NCI-H1092 treated with DMSO at 0.1 percent for 48 hours (cell line): ENCODE measurements around the gene BTBD6.
"Not testable (repeated sequence)": the region's sequence is repeated elsewhere in the genome, so short reads cannot be mapped to it uniquely, and the experiment has no call there.

ENCODE experiments used
- DNase-seq: peaks from one replicate; lab custom pipeline; 2025; lab: John Stamatoyannopoulos, UW

The BTBD6 gene

DNA sequence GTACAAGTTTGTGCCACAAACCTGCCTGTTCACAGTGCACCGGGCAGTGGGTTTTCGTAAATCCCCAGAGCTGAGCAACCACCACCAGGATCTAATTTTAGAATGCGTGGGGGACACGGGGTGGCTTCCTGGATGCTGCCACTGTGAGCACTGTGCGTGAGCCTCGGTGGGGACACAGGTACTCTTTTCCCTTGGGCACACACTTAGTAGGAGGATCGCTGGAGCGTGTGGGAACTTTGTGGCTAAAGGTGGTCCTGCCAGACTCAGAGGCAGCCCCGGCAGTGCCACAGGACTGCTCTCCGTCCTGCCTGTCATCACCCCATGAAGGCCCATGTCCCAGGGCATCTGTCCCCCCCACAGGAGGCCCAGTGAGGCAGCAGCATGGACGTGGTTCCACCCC is 21.1 kb downstream of the BTBD6 start:
- DNase-seq = no peak

DNA sequence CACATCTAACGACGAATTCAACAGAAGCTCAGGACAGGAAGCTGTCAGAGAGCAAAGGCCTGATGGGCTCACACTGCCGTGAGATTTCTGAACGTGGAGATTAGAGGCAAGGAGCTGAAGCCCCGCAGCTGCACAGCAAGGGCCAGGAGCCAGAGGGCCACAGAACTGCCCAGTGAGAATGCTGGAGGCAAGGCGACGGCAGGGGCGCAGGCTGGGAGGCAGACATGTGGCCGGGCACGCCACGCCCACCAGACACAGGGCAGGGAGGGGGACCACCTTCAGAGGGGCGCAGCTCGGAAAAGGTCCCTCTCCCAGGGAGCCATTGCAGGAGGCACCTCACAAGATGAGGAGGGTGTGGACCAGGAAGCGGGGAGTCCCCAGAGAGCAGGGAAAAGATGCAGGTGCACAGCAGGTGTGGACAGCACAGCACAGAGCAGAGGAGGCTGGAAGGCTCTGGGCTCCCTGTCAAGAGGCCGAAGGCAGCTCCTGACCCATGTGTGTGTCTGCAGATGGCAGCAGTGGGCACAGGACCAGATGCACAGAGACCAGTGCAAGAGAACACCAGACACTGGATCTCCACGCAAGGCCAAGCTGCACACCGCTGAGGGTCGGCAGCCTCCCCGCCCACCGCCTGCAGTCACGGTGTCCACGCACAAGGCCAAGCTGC is 23.0 kb downstream of the BTBD6 start:
- no peak for DNase-seq

DNA sequence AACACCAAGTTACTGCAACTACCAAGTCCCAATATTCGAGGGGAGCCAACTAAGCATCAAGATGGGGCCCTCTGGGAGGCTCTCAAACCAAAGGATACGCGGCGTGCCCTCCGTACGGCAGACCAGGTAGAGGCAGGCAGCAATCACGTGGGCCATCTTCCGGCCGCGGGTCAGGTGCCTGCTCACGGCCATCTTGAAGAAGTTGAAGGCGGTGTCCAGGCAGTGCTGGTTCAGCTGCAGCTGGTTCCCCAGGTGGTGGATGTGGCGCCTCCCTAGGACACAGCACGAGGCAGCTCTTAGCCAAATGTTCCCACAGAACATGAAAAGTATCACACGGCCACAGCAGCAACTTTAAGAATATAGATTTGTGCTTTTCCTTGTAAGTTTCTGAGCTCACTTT is 24.3 kb downstream of the BTBD6 start:
- no peak for DNase-seq

DNA sequence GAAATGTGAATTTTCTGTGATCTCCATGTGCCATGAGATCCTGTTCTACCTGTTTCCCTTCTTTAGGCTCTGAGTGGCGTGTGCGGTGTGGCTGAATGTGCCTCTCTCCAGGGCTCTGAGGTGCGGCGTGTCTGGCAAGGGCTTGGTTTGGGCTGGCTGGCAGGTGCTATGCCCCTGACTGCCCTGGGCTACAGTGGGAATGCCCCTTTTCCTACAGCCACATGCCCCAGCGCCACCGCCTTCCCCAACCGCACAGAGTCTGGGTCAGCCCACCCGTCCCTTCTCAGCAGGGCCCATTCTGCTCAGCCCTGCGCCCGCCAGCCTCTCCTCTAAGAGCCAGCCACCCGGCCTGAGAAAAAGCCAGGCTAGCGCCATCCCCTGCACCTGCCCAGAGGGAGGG is 24.7 kb downstream of the BTBD6 start:
- no peak for DNase-seq

DNA sequence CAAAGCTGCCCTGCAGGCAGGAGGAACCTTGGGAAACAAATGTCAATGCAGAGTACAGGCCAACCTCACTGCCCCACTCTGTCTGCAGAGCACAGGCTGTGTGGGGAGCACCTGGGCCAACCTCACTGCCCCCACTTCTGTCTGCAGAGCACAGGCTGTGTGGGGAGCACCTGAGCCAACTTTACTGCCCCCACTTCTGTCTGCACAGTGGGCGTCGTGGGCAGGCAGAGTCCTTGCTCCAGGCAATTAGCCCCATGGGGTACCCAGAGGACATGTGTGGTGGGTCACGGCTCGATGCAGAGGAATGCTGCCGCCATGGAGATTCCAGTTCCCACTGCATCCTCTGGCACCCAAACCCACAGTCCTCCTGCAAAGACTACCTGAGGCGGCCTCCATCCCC is 26.3 kb downstream of the BTBD6 start:
- DNase-seq = no peak

DNA sequence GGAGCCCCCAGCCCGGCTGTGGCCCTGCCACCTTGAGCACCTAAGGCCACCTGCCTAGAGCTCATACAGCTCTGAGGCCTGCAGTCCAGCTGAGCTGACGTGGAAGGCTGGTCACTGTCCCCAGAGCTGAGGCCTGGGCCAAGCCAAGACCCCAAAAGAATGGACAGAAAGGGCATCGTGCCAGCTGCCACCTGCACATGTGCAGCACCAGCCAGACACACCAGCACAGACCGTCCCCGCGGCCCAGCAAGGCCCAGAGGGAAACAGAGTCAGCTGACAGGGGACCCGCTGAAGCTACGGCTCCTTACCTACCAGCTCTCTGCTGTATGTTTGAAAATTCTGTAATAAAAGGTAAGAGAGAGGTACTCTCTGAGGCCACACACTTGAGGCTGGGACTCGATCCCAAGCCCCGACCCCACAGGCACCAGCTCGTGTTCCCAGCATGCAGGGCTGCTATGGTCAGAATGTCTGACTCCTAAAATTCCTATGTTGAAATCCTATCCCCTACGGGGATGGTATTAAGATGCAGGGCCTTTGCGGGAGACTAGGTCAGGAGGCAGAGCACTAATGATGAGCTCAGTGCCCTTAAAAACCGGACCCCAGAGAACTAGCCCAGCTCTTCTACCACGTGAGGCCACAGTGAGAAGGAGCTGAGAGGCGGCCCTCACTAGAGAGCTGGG is 27.1 kb downstream of the BTBD6 start:
- DNase-seq = no peak

DNA sequence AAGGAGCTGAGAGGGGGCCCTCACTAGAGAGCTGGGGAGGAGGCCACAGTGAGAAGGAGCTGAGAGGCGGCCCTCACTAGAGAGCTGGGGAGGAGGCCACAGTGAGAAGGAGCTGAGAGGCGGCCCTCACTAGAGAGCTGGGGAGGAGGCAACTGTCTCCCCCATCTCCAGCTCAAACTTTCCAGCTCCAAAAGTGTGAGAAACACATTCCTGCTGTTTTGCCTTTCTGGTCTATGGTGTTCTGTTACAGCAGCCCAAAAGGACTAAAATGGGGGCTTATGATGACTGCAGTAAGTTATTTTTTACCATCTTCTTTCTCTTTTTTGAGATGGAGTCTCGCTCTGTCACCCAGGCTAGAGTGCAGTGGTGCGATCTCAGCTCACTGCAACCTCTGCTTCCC is 29.1 kb downstream of the BTBD6 start:
- DNase-seq = not testable (repeated sequence)

DNA sequence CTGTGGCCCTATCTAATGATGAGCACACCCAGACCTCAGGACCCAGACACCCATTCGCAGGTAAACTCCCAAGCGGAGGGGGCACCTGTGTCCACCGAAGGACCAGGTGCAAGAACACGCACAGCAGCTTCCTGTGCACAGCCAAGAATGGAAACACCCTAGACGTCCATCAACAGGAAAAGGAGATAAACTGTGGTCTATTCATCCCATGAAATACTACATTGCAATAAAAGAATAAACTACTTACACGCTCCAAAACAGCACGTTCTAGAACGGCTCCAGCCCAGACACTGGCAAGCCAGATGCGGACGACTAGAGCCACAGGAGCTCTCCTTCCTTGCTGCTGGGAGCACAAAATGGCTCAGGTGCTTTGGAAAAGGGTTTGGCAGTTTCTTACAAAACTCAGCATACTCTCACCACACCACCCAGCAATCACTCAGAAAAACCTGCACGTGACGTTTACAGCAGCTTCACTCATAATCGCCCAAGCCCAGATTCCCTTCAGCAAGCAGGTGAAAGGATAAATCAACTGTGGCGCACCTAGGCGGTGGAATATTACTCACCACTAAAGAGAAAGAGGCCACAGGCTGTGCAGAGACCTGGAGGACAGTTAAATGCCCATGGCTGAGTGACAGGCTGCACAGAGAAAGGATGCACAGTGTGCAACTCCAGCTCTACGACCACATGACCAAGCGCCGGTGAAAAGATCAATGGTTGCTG is 31.5 kb downstream of the BTBD6 start:
- no peak for DNase-seq

DNA sequence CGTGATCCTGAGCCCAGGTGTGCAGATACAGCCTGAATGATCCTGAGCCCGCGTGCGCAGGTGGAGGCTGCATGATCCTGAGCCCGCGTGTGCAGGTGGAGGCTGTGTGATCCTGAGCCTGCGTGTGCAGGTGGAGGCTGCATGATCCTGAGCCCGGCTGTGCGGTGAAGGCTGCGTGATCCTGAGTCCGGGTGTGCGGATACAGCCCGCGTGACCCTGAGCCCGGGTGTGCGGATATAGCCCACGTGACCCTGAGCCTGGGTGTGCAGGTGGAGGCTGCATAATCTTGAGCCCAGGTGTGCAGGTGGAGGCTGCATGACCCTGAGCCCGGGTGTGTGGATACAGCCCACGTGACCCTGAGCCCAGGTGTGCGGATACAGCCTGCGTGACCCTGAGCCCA is 32.2 kb downstream of the BTBD6 start:
- no peak for DNase-seq

DNA sequence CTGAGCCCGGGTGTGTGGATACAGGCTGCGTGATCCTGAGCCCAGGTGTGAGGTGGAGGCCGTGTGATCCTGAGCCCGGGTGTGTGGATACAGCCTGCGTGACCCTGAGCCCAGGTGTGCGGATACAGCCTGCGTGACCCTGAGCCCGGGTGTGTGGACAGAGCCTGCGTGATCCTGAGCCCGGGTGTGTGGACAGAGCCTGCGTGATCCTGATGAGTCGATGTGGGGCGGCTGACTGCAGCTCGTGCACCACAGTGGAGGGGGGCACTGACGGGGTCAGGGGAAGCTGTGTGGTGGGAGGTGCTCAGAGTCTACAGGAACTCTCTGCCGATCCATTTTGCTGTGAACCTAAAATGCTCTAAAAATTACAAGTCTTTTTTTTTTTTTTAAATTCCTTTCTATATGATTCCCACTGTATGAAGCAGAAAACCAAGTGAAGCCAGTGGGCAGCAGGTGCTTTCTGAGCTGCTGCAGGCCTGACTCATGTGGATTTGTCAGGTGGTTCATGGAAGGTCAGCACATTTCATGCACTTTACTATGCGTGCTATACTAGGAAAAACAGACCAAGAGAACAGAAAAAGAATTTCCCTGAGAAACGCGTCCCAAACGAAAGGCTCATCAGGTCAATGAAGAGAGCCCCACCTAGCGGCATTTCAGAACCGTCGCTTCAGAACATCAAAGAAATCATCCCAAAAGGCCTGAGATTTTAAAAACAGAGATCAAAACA is 33.2 kb downstream of the BTBD6 start:
- DNase-seq = no peak

DNA sequence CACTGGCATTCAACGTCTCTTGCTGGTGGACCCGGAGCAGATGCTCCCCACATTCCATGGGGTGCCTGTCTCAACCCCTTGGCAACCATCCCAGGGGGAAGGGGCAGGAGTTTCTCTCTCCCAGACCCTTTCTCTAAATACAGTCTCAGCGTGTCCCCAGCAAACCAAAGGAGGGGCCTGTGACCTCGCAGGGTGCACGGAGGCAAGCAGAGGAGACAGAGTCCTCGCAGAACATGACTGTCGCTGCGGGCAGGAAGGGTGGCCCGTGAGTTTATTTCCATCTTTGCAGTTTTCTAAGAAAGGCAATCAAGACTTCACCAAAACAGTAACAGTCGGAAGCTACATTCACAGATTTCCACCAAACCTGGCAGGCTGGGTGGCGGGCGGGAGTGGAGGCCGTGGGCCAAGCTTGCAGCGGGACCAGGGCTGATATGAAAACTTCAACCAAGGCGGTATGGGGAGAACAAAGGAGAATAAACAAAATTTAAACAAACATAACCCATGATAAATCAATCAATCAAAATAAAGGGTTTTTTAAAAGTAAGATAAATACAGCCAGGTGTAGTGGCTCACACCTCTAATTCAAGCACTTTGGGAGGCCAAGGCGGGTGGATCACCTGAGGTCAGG is 33.9 kb downstream of the BTBD6 start:
- no peak for DNase-seq

DNA sequence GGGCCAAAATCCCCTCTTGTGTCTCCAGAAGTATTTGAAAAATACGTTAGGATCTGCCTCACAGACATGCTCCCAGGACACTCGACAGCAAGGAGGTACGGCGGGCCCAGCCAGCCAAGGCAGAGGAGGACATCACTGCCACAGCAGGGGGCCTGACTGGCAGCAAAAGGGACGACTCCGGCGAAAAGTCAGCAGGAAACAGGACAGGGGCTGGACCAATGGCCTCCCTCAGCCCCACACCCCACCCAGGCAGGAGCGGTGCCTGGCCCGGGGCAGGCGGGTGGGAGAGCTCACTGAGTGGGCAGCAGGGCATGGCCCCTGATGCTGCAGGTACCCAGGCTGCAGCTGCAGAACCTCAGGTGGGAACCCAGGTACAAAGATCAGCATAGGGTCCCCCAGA is 34.7 kb downstream of the BTBD6 start:
- DNase-seq = no peak

DNA sequence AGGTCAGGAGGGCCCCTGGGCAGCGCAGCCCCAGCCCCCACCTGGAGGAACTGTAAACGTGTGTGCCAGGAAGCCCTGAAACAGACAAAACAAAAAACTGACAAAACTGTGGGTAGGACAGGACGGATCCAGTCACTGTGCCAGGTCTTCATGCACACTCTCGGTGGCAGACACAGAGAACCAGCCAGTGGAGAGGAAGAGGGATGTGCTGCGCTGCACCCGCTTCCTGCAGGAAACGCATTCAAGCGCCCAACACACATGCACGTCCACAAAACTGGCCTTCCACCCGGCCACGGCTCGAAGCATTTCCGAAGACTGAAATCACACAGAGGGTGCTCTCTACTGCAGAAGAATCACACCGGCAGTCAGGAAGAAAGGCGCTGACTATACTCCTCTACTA is 35.6 kb downstream of the BTBD6 start:
- DNase-seq = no peak

DNA sequence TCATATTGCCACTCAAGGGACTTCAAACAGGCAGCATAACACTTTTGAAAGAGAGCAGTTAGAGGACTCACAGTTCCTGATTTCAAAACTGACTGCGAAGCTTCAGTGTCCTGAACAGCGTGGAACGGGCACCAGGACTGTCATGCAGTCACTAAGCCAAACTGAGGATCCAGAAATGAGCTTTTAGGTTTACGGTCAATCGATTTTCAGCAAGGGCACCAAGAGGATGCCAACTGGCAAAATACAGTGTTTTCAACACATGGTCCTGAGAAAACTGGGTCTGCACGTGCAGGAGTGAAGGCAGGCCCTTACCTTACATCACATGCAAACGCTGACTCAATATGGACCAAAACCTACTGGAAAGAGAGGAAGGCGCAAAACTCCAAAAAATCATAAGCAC is 36.8 kb downstream of the BTBD6 start:
- no peak for DNase-seq

DNA sequence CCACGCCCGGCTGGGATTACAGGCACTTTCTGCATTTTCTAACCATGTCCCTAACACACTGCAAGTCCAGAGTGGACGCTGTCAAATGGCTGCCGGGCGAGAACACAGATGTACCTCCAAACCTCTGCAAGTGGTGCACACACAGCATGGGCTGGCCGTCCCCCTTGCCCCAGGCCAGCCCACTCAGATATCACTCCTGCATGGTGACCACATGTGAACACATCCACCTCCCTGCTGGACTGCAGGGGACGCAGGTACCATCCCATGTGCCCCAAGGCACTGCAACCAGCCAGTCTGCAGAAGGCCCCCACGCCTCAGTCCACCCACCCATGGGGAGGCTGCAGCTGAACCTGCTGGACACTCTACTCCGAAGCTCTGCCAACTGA is 38.4 kb downstream of the BTBD6 start:
- no peak for DNase-seq

DNA sequence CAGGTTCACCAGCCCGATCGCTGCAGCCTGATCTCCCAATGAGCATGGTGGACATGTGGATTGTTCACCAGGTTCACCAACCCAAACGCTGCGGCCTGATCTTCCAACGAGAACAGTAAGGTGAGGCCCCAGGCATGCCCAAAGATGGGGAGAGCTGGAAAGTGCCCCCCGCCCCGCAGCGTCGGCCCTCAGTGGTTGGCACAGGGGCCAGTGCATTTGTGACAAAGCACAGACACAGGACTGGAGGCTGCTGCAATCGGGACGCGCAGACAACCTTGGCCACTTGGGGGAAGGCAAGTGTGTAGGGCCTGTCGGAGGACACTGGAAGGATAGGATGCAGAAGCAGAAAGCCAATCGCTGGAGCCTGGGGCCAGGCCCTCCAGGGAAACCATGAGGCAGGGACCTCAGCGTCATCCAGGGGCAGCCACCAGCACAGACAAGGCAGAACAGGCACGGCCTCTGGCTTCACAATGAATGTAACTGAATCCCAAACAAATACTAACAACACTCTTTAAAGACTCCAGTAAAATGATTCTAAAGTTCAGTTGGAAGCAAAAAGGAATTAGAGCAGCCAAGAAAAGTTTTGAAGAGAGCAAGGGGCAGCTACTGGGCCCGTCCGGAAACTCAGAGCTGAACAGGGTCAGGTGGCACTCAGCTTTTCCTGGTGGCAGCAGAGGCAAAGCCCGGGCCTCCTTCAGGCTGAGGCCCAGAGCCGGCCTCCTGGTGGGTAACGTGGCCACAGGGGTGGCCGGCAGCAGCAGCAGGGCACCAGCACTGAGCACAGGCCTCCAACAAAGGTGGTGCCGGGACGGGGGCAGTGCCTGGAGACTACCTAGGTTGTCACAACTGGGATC is 39.1 kb downstream of the BTBD6 start:
- DNase-seq = no peak

DNA sequence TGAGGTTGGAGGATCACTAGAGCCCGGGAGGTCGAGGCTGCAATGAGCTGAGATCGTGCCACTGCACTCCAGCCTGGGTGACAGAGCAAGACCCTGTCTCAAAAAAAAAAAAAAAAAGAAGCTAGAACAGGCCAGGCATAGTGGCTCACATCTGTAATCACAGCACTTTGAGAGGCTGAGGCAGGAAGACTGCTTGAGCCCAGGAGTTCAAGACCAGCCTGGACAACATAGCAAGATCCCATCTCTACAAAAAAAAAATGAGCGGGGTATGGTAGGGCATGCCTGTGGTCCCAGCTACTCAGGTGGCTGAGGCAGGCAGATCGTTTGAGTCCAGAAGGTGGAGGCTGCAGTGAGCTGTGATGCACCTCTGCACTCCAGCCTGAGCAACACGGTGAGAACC is 40.6 kb downstream of the BTBD6 start:
- not testable (repeated sequence) for DNase-seq

DNA sequence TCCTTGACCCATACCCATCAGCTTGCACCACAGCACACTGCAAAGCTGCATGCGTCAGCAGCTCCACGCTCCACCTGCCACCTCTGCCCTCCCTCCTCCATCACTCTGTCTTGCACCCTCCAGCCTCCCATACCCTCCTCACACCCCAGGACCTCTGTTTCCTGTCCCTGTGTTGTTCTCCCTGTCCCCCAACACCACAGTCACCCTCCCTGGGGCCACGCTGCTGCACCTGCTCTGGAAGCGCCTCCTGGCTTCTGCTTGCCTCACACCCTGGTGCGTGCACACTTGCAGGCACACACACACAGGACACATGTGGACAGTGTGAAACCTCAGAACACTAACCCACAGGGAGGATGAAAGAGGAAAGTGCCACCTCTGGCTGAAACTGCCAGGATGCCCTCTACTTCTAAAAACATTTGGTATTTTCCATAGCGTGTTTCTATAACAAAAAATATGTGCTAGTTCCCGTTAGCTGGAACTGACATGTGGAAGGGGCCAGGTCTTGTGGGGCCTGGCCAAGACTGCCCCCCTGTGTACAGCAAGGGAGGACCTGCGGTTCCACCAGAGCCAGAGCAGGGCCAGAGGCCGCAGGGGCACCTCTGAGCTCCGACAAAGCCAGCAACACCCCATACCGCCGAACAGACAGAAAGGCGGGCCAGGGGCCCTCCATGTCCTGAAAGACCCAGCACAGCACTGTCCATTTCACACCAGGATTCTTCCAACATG is 42.5 kb downstream of the BTBD6 start:
- no peak for DNase-seq

DNA sequence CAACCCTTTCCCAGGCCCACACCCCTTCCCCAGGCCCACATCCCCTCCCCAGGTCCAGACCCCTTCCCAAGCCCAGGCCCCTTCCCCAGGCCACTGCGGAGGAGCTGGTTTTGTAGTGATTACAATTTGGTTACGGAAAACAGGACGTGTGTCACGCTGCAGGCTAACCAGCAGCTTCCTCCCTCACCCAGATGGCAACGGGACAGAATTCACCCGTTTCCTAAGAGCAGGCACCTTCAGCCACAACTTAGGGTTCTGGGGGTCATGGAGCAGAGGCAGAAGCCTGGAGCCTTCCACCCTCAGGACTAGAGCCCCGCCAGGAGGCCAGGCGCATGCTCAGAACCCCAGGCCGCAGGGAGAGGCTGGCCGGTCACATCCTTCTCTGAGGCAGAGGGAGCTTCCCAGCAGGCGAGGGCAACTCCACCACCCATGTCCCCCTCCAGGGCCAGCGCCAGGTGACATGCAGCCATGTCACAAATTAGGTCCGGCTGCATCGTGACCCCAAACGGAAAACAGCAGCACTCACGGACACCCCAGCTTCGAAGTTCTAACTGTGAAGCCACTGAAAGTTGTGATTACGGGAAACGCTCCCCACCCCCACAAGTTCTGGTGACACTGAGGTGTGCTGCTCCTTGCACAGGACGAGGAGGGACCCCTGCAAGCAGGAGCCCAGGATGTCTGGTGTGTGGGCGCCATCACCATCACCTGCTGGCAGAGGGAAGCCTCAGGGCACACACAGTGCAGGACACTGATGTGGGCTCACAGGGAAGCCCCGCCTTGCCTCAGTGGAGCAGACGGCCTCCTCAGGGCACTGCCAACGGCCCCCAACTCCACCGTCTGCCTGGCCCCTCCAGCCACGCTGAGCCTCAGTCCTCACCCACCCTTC is 44.7 kb downstream of the BTBD6 start:
- DNase-seq = no peak

DNA sequence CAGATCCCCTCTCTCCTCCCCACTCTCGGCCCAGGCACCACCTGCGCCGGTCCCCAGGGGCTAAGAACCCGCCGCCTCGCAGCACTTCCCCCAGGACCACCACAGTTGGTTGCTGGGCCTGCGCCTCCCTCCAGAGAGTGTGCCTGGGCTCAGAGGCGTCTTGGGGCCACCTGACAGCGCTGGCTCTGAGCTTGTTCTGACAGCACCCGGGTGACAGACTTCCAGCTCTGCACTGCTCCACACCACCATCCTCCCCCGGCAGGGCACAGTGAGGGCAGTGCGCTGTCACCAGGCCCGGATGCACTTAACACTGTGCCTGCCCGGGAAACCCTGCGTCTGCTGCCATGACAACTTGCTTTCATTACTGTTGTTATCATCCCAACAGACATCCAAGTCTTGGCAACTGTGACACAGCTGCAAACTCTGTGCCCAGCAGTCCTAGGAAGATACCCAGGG is 45.8 kb downstream of the BTBD6 start:
- peak; percentile 91 for DNase-seq
